Measurements from ENCODE around the gene STAT1.

Gene STAT1

DNA sequence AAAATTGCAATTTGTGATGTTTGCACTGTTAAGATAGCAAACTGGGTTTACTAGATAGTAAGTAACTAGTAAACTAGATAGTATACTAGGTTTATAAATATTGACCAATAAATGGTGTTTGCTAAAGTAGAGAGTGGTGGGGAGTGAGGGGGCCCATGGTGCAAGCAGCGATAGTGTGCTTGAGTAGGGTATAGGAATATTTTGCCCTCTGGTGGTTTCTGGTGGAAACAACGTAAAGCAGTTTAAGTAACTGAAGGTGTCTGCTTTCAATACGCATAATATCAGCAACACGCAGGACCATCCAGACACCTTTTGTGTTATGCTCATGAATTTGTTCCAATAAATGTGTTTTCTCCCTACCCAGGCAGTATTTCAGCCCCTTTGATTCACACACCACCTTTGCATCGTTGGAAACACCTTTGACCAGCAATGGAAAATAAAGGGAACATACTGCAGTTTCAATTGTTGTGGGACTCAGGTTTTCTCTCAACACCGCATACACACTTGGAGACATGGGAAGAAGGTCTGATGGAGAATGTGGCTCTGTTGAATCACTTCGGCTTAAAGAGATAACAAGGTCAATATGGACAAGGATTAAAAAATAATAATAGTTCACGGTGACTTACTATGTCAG is 16.7 kb upstream of the STAT1 start:
- peak; percentile 24 to 30 for DNase-seq

DNA sequence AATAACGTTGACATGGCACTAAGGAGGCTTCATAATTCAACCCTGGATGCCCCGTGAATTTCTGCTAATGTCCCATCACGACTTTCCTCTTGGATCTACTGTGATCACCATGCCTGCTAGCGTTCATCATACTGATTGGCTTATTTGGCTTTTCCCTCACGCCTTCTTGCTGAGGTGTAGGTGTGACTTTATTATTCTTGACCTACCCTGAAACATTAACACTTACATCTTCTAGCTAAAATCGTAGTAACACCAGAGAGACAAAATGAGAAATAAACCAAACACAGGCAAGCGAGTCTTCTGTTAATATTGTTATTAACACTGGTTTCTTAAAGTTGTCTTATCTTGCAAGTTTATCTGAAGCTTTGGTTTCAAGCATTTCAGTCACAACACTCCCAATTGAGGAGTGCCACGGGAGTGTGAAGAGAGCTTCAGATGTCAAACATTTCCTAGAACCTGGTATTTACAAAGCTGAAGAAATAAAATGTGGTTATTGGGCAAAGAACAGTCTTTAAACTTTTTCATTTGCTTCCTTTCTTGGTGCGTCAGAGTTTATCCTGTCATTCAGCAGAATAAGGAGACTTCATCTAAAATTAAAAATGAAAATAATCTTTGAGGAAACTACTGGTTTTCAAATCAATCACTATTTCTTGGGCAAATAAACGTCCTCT is 15.4 kb upstream of the STAT1 start:
- DNase-seq, result no peak

DNA sequence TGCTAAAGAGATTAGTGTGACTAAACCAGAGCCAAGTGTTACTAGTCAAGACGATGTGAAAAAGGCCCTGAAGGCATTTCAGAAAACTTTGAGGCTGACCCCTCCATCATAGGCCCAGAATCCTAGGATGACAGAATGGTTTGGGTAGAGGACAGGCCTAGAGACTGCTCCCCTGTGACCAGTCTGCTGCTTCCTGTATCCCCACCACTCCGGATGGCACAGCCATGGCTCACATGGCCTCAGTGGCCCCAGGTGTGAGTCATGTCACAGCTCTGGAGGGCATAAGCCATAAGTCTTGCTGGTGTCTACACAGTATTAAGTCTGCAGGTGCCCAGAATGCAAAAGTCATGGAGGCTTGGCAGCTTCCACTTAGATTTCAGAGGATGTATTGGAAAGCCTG is 12.4 kb upstream of the STAT1 start:
- no peak for DNase-seq

DNA sequence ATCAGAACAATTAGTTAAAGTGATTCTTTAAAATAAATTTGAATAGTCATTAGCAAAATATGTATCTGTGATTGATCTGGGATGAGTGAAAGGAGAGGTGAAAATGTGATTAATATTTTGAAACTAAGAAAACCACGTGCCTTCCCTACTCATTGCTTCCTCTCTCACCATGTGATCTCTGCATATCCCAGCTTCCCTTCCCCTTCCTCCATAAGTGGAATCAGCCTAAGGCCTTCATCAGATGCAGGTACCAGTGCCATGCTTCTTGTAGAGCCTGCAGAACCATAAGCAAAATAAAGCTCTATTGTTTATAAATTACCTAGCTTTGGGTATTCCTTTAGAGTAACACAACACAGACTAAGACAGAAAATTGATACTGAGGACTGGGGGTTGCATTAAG is 11.2 kb upstream of the STAT1 start:
- no peak for DNase-seq

DNA sequence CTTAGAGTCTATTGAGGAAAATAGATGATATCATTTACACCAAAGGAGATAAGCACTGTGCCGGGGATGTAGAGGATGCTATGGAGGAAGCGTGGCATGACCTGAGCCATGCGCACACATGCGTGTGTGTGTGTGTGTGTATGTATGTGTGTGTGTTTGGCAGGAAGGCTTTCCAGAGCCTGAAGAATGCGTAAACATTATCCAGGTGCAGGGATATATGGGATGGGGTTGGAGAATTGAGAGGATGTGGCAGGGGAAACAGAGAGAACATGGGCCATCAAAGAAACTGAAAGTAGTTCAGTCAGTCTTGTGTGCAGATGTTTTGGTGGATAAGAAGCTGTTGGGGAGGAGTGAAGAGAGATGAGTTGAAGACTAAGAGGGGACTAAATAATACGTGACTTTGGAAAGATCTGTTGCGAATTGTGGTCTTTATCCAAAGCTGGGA is 9.3 kb upstream of the STAT1 start:
- DNase-seq, result no peak

DNA sequence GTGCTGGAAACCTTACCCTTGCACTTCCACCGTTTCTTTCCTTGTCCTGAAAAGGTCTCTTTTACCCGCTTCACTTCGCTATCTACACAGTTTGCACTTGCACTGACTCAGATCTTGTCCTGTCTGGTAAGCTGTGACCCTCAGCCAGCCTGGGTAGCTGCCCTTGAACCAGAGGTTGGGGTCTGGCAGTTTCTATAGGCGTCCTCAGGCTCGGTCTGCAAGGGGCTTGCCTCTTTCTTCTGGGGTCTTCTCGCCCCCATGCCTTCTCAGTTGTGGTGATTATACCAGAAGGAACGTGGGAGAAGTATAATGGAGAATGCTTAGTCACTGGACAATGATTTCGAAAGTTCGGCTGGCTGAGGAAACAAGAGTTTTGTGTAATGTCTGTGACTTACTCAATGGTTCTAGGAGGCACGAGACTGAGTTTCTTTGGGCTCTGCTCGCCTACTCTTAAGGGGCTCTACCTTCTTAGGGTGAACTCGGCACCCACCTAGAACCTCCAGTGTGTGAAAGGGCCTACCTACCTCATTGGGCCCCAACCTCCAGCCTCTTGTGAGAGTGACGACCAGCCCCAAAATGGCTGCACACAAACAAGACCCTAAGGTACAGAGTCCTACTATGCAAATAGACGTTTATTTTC is 6.9 kb upstream of the STAT1 start:
- no peak for DNase-seq

DNA sequence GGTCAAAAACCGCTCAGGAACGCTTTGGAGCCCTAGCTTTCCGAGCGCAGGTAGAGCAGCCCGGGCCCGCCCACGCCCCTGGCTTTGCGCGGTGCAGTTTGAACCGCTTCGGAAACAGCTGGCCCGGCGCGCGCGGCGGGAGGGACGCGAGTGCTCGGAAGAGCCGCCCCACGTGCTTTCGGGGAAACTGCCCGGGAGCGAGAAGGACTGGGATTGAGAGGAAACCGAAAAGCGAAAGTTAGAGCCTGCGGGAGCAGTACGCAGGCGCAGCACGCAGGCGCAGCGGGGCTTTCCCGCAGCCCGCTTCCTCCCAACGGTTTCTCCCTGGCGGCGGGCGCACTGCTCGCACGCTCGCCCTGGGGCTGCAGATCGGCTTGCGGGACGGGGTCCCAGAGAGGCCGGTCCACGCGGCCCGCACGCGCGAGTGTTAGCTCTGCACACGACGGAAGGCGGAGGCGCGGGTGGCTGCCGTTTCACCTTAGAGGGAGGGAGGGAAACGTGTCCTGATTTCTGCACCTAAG is 6.3 kb upstream of the STAT1 start:
- peak; percentile 93 to 94 for DNase-seq

DNA sequence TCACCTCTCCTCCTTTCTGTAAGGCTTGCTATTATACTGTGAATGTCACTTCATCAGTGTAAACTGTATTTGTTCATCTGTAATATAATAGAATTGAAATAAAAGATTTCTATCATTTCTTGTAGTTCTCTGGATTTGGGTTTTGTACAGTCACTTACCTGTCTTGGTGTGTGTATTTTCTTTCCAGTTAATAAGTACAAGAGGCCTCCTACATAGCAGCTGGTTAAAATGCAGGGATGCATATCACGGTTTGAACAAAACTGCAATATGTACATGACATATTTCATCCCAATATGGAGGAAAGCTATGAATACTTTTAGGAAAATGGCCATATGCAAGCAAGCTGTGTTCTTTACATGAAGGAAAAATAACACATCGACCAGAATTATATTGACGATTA is 5.4 kb upstream of the STAT1 start:
- DNase-seq, result no peak

DNA sequence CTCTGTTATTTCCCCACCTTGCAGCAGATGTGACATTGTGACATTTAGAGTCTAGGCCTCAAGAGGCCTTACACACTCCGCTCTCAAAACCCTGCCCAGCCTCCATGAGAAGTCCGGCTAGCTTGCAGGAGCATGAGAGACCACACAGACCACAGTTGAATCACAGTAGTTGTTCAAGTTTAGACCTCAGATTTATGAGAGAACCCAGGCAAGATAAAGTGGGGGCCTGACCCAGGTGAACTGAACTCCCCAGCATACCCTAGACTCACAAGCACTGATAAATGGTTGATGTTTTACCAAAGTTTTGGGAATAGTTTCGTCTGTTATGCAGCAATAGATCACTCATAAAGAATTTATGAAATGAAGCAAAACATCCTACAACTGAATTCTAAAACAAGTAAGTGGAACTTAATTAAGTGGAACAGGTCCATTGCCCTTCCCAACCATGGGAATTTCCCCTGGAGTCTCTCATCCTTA is 4.7 kb upstream of the STAT1 start:
- DNase-seq, result no peak

DNA sequence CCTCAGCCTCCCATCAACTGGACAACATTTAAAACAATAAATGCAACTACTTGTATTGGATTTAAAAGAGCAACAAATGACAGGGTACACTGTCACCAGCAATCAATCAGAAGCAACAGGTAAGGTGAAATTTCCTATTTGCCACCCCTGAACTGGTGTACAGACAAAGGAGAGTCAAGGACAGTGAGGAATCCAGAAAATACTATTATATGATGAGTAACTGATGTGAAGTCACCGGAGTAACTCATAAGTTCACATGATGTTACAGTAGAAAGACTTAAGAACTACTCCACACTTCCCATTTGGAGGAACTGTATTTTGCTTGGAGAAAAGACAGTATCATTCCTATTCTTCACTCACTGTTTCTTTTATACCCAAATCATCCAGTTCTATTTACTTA is 4.1 kb upstream of the STAT1 start:
- DNase-seq, result no peak

DNA sequence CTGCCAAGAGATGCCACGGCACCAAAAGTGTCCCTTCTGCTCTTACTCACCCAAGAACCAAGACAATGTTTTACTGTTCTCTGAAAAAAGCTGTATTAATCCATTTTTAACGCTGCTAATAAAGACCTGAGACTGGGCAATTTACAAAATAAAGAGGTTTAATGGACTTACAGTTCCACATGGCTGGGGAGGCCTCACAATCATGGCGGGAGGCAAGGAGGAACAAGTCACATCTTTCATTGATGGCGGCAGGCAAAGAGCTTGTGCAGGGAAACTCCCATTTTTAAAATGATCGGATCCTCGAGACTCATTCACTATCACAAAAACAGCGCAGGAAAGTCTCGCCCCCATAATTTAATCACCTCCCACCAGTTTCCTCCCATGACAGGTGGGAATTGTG is 1.9 kb upstream of the STAT1 start:
- DNase-seq, result no peak

DNA sequence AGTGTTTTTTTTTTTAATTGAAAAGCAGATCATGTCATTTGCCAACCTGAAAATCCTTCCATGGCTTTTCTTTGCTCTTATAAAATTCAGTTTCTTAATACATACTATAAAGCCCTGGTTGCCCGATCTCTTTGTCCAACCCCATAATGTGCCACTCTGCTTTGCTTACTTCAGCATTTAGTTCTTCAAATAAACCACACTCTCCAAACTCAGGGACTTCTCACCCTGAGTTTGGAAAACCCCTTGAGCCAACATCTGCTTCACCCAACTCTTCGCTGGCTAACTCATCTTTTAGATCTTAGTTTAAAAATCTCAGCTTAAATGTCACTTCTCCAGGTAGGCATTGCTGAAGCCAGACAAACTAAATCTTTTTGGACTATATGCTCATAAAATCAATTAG is 1.3 kb upstream of the STAT1 start:
- DNase-seq, result no peak

DNA sequence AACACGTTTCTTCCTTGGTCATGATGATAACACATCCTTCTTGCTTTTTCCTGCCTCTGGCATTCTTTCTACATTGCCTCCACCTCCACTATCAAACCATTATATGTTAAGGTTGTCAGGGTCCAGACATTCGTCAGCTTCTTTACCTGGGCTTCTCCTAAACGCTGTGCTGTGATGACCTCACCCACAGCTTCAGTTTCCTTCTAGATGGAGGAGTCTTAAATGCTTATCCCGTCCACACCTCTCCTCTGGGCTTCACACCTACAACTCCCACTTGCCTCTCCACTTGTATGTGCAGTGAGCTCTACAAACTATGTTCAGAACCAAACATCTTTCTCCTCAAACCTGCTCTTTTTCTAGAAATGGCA is 666 bp upstream of the STAT1 start:
- no peak for DNase-seq

DNA sequence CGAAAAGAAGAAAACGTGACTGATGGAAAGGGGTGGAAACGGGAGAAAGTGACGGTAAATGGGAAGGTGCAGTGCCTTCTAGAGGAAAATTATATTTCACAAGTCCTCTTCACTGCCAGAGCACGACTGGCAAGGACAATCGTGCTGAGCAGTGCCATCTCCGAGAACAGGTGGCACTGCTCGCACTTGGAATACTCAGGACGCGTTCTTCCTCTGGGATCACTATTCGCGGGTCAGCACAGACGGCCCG is 364 bp downstream of the STAT1 start:
- DNase-seq, result peak in 1 of 2 experiments; percentile 10

DNA sequence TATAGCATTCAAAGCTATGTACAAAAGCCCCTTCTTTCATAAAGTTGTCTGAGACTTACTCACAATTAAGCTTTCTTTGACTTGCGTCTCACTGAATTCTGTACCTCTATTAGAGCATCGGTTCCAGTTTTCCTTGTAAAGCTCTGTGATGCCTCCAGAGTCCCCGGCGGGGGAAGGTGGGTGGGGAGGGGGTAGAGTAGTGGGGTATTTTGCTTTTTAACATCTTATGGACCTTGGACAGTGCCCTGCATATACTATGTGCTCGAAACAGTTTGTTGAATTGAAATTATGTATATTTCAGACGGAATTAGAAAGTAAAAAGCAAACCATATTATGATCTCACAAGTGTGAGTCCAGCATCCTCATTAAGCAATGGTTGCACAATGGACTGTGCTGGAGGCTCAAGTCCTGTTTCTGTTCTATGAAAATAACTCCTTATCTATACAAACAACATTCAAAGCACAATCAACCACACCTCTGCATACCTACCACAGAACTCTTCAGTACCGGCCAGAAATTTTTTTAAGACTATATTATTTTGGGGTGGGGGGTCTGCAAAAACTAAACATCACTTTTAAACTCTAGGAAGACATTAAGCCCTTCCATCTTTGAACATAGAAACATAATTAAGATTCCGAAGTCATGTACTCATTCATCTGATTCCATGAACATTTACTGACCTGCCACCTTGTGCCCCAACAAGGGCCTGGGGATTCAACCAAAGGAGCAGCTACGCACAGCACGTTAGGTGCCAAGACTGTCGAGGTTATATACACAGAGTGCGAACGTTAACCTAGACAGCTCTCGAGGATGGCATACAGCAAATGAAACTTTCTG is 908 bp downstream of the STAT1 start:
- no peak for DNase-seq

DNA sequence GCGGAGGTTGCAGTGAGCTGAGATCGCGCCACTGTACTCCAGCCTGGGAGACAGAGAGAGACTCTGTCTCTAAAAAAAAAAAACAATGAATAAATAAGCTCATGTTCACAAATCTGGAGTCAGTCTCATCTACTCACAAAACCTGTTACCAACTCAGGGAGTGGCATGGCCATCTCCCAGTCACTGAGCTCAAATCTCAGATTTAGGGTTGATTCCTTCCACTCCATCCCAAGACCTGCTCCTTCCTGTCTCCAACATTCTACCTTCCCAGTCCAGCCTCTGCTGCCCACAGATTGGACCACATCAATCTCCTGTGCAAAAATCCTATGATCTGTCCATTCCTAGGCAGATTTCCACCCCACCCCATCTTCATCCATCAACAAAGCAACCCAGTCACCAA is 1.6 kb downstream of the STAT1 start:
- no peak for DNase-seq

DNA sequence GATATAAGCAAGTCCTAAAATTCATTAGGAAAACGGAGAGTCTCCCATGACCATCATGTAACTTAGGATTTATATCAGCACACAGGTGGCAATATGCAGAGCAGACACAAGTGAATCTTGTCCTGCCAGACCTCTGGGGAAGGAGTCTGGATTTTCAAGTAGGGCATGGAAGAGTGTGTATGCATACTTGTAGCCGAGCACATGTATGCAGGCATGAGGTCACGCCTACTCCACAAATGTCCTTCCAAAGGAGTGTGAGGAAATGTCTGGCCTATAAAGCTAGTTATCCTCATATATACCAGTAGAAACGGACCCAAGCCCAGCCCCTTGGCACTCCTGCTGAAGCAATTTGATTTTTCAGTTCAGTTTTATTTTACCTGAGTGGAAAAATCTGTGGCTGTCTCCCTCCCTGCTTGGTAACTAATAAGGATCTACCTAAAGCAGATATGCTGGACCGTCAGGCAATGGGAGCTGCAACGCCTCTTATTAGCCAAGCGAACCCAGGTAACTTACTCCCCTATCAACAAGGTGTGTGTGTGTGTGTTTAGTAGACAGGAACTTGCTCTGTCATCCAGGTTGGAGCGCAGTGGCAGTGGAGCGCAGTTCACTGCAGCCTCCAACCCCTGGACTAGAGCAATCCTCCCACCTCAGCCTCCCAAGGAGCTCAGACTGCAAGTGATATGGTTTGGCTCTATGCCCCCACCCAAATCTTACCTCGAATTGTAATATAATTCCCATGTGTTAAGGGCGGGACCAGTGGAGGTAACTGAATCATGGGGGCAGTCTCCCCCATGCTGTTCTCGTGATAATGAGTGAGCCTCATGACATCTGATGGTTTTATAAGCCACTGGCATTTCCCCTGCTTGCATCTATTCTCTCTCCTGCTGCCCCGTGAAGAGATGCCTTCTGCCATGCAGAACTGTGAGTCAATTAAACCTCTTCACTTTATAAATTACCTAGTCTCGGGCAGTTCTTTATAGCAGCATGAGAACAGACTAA is 2.8 kb downstream of the STAT1 start:
- DNase-seq, result no peak

DNA sequence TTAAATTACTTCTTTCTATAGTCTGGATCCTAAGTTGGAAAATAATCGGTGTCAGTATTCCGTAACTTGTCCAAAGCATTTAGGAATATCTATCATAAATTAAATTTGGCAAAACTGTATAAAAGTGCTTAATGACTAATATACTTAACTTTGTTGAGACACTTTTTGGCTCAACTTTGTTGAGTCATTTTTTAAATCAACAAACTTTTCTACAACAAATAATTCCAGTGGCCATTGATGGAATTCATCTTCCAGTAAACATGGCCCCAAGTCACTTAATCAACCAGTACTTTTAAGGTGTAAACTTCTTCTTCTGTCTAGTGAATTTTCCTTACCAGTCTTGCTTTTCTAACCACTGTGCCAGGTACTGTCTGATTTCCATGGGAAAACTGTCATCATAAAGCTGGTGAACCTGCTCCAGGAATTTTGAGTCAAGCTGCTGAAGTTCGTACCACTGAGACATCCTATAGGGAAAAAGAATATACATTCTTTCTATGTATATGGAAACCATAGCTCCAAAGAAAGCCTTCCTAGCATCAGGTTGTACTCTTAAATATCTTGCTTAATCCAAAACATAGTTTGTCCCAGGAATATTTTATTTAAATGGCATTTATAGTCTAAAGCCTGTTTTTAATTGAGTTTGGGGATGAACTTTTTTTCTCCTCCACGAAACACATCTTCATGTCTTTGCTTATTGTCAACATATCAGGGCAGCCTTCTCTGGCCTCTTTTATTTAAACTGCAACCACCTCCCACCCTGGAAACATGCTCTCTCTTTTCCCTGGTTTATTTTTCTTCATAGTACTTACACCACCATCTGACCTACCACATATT is 4.2 kb downstream of the STAT1 start:
- no peak for DNase-seq

DNA sequence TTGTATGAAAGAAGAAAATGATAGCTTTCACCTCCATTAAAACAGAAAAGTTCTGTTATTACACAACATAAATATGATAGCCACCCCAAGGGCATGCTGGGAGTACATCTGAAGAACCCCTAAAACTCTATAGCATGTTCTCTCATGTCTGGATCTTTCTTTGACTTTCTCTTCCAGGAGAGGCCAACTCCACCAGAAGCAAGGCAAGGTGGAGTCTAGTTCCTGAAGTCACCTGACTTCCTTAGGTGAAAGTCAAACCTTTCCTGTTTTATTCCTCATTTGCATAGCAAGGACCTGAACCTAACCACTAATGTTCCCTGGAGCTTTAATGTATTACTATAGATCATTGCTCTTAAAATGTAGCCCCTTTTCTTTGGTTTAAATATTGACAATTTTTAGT is 5.7 kb downstream of the STAT1 start:
- DNase-seq, result no peak

DNA sequence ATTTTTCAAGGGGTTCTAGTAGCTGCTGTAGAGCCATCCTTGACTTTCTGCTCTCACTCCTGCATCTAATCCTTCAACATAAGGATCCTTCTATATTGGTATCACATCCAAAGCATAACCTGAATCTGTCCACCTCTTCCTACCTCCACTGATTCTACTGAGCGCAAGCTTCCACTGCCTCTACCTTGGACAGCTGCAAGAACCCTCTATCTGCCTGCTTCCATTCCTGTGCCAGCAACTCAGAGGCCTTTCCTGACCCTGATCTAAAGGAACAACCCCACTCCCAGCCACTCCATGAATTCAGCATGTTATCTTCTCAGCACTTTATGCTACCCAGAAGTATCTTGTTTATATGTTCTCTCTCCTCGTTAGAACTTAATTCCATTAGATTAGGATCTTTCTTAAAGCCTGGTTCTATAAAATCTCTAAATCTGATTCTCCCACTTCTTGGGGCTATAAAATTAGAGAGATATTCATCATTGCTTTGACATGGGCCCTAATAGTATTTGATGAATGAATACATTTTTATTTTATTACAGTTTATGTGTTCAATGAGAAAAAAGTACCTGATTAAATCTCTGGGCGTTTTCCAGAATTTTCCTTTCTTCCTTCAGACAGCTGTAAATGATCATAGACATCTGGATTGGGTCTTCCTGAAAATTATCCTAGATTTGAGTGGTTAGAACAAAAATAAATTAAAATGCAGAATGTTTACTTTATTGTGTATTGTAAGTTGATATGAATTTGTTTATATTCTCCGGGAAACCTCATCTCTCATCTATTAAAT is 6.8 kb downstream of the STAT1 start:
- DNase-seq, result no peak

DNA sequence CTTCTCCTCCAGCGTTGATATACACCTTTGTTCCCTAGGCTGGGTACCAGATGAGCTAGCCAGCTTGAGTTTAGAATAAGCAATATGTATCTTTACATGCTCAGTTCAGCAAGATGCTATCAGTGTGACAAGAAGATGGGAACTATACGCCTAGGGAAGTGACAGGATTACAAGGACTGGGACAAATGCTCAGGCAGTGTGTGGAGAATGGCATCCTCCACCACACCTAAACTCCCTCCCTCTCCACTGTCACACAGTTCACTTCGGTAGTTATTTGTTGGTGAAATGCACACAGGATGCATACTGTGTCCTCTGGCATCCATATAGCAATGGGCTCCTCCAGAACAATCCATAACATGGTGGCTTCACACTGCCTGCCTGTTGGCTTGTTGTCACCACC is 7.7 kb downstream of the STAT1 start:
- DNase-seq, result no peak

Measured in NCI-H1930 (cell line).